GM23338 (cell line): ENCODE data around the gene CRISPLD2. TPM values are rescaled to one million over a fixed set of nuclear protein-coding genes. Genes with fewer than 3 reads are reported as not detected.

Source experiments
- ATAC-seq: fragments of 200-7000 bp; cut with Tn5 transposase; 3 replicates; pipeline ENCODE4 v1.9.1; 2020
- DNase-seq: peaks from one replicate; pipeline ENCODE4 v3.0.0-alpha.2; 2015; ENCODE audit warnings: low spot score
- H2AFZ ChIP-seq: fragments of 200-600 bp; sonication (generic); 2 replicates; pipeline ENCODE4 v1.8.0; 2016; ENCODE audit warnings: antibody characterized with exemption, mild to moderate bottlenecking, moderate library complexity
- H3F3A ChIP-seq: fragments of 200-600 bp; sonication (generic); replicated peaks from 2 replicates; pipeline ENCODE4 v1.8.0; 2017; ENCODE audit warnings: antibody characterized with exemption, mixed run types, low read depth
- H3K27ac ChIP-seq: fragments of 200-600 bp; sonication (generic); 2 replicates; pipeline ENCODE4 v1.6.1; 2016; ENCODE audit warnings: low read depth
- H3K27me3 ChIP-seq: fragments of 200-600 bp; sonication (generic); 2 replicates; pipeline ENCODE4 v1.8.0; 2016; ENCODE audit warnings: mild to moderate bottlenecking, mixed run types, moderate library complexity; ENCODE audit not compliant: insufficient read depth
- H3K36me3 ChIP-seq: fragments of 200-600 bp; sonication (generic); 2 replicates; pipeline ENCODE4 v1.8.0; 2016; ENCODE audit warnings: mild to moderate bottlenecking; ENCODE audit not compliant: insufficient read depth
- H3K4me1 ChIP-seq: fragments of 200-600 bp; sonication (generic); 2 replicates; pipeline ENCODE4 v1.8.0; 2016; ENCODE audit warnings: mild to moderate bottlenecking, moderate library complexity; ENCODE audit not compliant: insufficient read depth
- H3K4me2 ChIP-seq: fragments of 200-600 bp; sonication (generic); 2 replicates; pipeline ENCODE4 v1.7.1; 2017; ENCODE audit warnings: mixed run types
- H3K4me3 ChIP-seq: fragments of 200-600 bp; sonication (generic); 2 replicates; pipeline ENCODE4 v1.6.1; 2016; ENCODE audit warnings: mixed run types
- H3K79me2 ChIP-seq: fragments of 200-600 bp; sonication (generic); replicated peaks from 2 replicates; pipeline ENCODE4 v1.8.0; 2017; ENCODE audit warnings: mild to moderate bottlenecking; ENCODE audit not compliant: insufficient read depth
- H3K9me2 ChIP-seq: fragments of 200-600 bp; sonication (generic); 2 replicates; pipeline ENCODE4 v1.8.0; 2017; ENCODE audit not compliant: insufficient read depth
- H4K20me1 ChIP-seq: fragments of 200-600 bp; sonication (generic); replicated peaks from 2 replicates; pipeline ENCODE4 v1.8.0; 2017; ENCODE audit warnings: mild to moderate bottlenecking; ENCODE audit not compliant: insufficient read depth
- H3K27ac Mint-ChIP-seq: 2 replicates; pipeline ENCODE4 v1.8.0; 2020; ENCODE audit warnings: inconsistent platforms, mild to moderate bottlenecking, moderate library complexity, mixed read lengths
- H3K27me3 Mint-ChIP-seq: 3 replicates; pipeline ENCODE4 v1.8.0; 2022; ENCODE audit warnings: low read depth, mild to moderate bottlenecking, moderate library complexity, mixed read lengths, inconsistent platforms; ENCODE audit not compliant: insufficient read depth, poor library complexity
- H3K36me3 Mint-ChIP-seq: 3 replicates; pipeline ENCODE4 v1.8.0; 2021; ENCODE audit warnings: low read depth, mild to moderate bottlenecking, inconsistent platforms, moderate library complexity, mixed read lengths
- H3K4me1 Mint-ChIP-seq: 3 replicates; pipeline ENCODE4 v1.8.0; 2020; ENCODE audit warnings: mild to moderate bottlenecking, inconsistent platforms, mixed read lengths
- H3K4me3 Mint-ChIP-seq: 3 replicates; pipeline ENCODE4 v1.8.0; 2021; ENCODE audit warnings: moderate library complexity, mild to moderate bottlenecking, inconsistent platforms, mixed read lengths
- H3K9me3 Mint-ChIP-seq: 3 replicates; pipeline ENCODE4 v1.8.0; 2020; ENCODE audit warnings: moderate library complexity, mild to moderate bottlenecking, inconsistent platforms, mixed read lengths
- CTCF ChIP-seq, 2 experiments: fragments of 200-600 bp in 1 of 2; sonication (generic) in 1 of 2; conservative IDR thresholded peaks; 2 replicates each; pipeline versions ENCODE4 v1.5.1 to v1.6.1; 2016 to 2017; ENCODE audit warnings: antibody characterized with exemption in 2 of 2, low read depth in 2 of 2, mild to moderate bottlenecking in 2 of 2, moderate library complexity in 1 of 2
- ETS1 ChIP-seq: IDR thresholded peaks from 2 replicates; pipeline ENCODE4 v1.6.1; 2016; ENCODE audit warnings: antibody characterized with exemption
- EZH2 ChIP-seq: fragments of 200-600 bp; sonication (generic); IDR thresholded peaks from one replicate; pipeline ENCODE4 v1.8.0; 2017; ENCODE audit warnings: antibody characterized with exemption, mild to moderate bottlenecking, low read depth; ENCODE audit not compliant: unreplicated experiment
- EZH2phosphoT487 ChIP-seq: fragments of 200-600 bp; sonication (generic); IDR thresholded peaks from one replicate; pipeline ENCODE4 v1.8.1; 2018; ENCODE audit warnings: antibody characterized with exemption; ENCODE audit not compliant: unreplicated experiment
- JUNB ChIP-seq: IDR thresholded peaks from one replicate; pipeline ENCODE4 v1.6.1; 2016; ENCODE audit warnings: antibody characterized with exemption; ENCODE audit not compliant: unreplicated experiment
- NANOG ChIP-seq: IDR thresholded peaks from 2 replicates; pipeline ENCODE4 v1.6.1; 2016; ENCODE audit warnings: antibody characterized with exemption, borderline replicate concordance
- POLR2AphosphoS5 ChIP-seq: IDR thresholded peaks from 2 replicates; pipeline ENCODE4 v1.6.1; 2016; ENCODE audit warnings: antibody characterized with exemption, low read depth
- REST ChIP-seq: IDR thresholded peaks from one replicate; pipeline ENCODE4 v1.6.1; 2018; ENCODE audit warnings: antibody characterized with exemption; ENCODE audit not compliant: unreplicated experiment
- STAT1 ChIP-seq: IDR thresholded peaks from one replicate; pipeline ENCODE4 v1.6.1; 2016; ENCODE audit warnings: antibody characterized with exemption; ENCODE audit not compliant: unreplicated experiment
- ZNF114 ChIP-seq: fragments of 250-450 bp; sonication (Bioruptor Pico); IDR thresholded peaks from 2 replicates; pipeline ENCODE4 v1.5.0; 2020; ENCODE audit warnings: mild to moderate bottlenecking, moderate library complexity
- ZNF331 ChIP-seq: fragments of 250-450 bp; sonication (Bioruptor Pico); IDR thresholded peaks from 2 replicates; pipeline ENCODE4 v1.5.0; 2020; ENCODE audit warnings: low read depth, mild to moderate bottlenecking, moderate library complexity
- polyA plus RNA-seq: library from polyadenylated mRNA; unstranded; fragments of >200 nt; fragmentation: Nextera tagmentation; extraction: Ambion mirVana; gene quantifications from 2 replicates; pipeline ENCODE4 v1.2.1, GENCODE V29; 2016
- total RNA-seq: library from RNA; depleted of rRNA; stranded (reverse); fragments of >200 nt; shearing (Covaris generic); gene quantifications from 2 replicates; pipeline ENCODE4 v1.2.3, GENCODE V29; 2014

CRISPLD2 gene
- total and polyA plus RNA-seq, 2 experiments from 2014 or later, result 2.6 to 8.3 TPM

- TF ChIP-seq REST (no peak), JUNB (no peak), POLR2AphosphoS5 (no peak), EZH2 (no peak), ETS1 (no peak)
Observed at GRCh38 chr16:84926462-84926861, 106.7 kb downstream of the CRISPLD2 start (continued).

GRCh38 chr16:84927621-84928591 lies 108.1 kb downstream of the CRISPLD2 start:
- Histone ChIP-seq H3K9me2 (no peaks in the 10 kb centered on the region), H3K27me3 (no peaks in the 10 kb centered on the region)
- TF ChIP-seq CTCF (conservative IDR thresholded peaks at IDR 0.05; ENCODE audit: low read depth in 2 of 2) (no peak), EZH2phosphoT487 (no peak), ZNF114 (CRISPR knock-in tag) (no peak), STAT1 (no peak), ZNF331 (CRISPR knock-in tag) (no peak), REST (no peak), NANOG (no peak), POLR2AphosphoS5 (no peak)

More at GRCh38 chr16:84927621-84928591, 108.1 kb downstream of the CRISPLD2 start:
- peaks cover 8% of the 10 kb centered on the region for H3K4me1 Mint-ChIP-seq
- H2AFZ ChIP-seq, result no peak overlapping the region; the same call in 1 of the 2 replicates
- no peaks in the 10 kb centered on the region; the same call in 2 of the 3 replicates for H3K9me3 Mint-ChIP-seq
- H3K27me3 Mint-ChIP-seq, result peaks cover 7% of the 10 kb centered on the region
- H4K20me1 ChIP-seq, result no peaks in the 10 kb centered on the region
- H3K36me3 ChIP-seq, result no peaks in the 10 kb centered on the region
- no peak overlapping the region for H3K4me2 ChIP-seq
- no peak overlapping the region for H3K27ac Mint-ChIP-seq
- no peaks in the 10 kb centered on the region; the same call in 2 of the 3 replicates for H3K36me3 Mint-ChIP-seq
- no peaks in the 10 kb centered on the region for H3K4me1 ChIP-seq
- no peaks in the 10 kb centered on the region for H3K79me2 ChIP-seq
- DNase-seq, result no peak
- no peak overlapping the region for H3K4me3 ChIP-seq
- no peak for ATAC-seq
- no peak overlapping the region for H3K27ac ChIP-seq
- no peak overlapping the region for H3K4me3 Mint-ChIP-seq
- H3F3A ChIP-seq, result no peaks in the 10 kb centered on the region
